Measurements from ENCODE around the gene KNCN. TPM values are rescaled to one million over a fixed set of nuclear protein-coding genes. Genes with fewer than 3 reads are reported as not detected.

The KNCN gene
- total RNA-seq, 1 donor from 2014 or later = not detected

- H3K27me3 Mint-ChIP-seq (ENCODE audit: low read depth) = peaks cover 36% of the 10 kb centered on the region
- no peak overlapping the region for H3K27ac Mint-ChIP-seq (ENCODE audit: unreplicated experiment)
- H3K4me3 Mint-ChIP-seq (ENCODE audit: unreplicated experiment) = no peak overlapping the region
- no peaks in the 10 kb centered on the region for H3K36me3 Mint-ChIP-seq (ENCODE audit: low read depth)
- H3K9me3 Mint-ChIP-seq (ENCODE audit: low read depth) = no peaks in the 10 kb centered on the region
- no peak for DNase-seq (ENCODE audit: low spot score)
- peaks cover 3% of the 10 kb centered on the region for H3K4me1 Mint-ChIP-seq (ENCODE audit: low read depth)
- no peak for TF ChIP-seq CTCF (IDR thresholded peaks at IDR 0.05)
Measured at GRCh38 chr1:46503421-46503820, 48.0 kb downstream of the KNCN start.

GRCh38 chr1:46501528-46501927 lies 49.9 kb downstream of the KNCN start:
- no peak overlapping the region for H3K4me3 Mint-ChIP-seq (ENCODE audit: unreplicated experiment)
- no peak for DNase-seq (ENCODE audit: low spot score)
- H3K27ac Mint-ChIP-seq (ENCODE audit: unreplicated experiment) = no peak overlapping the region
- H3K27me3 Mint-ChIP-seq (ENCODE audit: low read depth) = peaks cover 48% of the 10 kb centered on the region
- no peaks in the 10 kb centered on the region for H3K36me3 Mint-ChIP-seq (ENCODE audit: low read depth)
- TF ChIP-seq CTCF (IDR thresholded peaks at IDR 0.05) = no peak
- H3K4me1 Mint-ChIP-seq (ENCODE audit: low read depth) = no peaks in the 10 kb centered on the region
- H3K9me3 Mint-ChIP-seq (ENCODE audit: low read depth) = no peaks in the 10 kb centered on the region

- H3K27me3 Mint-ChIP-seq (ENCODE audit: low read depth) = peaks cover 71% of the 10 kb centered on the region
- no peaks in the 10 kb centered on the region for H3K4me1 Mint-ChIP-seq (ENCODE audit: low read depth)
- H3K9me3 Mint-ChIP-seq (ENCODE audit: low read depth) = no peaks in the 10 kb centered on the region
- no peak for TF ChIP-seq CTCF (IDR thresholded peaks at IDR 0.05)
- no peak overlapping the region for H3K27ac Mint-ChIP-seq (ENCODE audit: unreplicated experiment)
- no peak overlapping the region for H3K4me3 Mint-ChIP-seq (ENCODE audit: unreplicated experiment)
- H3K36me3 Mint-ChIP-seq (ENCODE audit: low read depth) = no peaks in the 10 kb centered on the region
- no peak for DNase-seq (ENCODE audit: low spot score)
Measured at GRCh38 chr1:46497665-46498064, 53.8 kb downstream of the KNCN start.

GRCh38 chr1:46497020-46497419 lies 54.4 kb downstream of the KNCN start:
- Mint-ChIP-seq H3K36me3 (ENCODE audit: low read depth) (no peaks in the 10 kb centered on the region), H3K27me3 (ENCODE audit: low read depth) (peaks cover 72% of the 10 kb centered on the region), H3K4me1 (ENCODE audit: low read depth) (no peaks in the 10 kb centered on the region), H3K4me3 (ENCODE audit: unreplicated experiment) (no peak overlapping the region), H3K9me3 (ENCODE audit: low read depth) (no peaks in the 10 kb centered on the region), H3K27ac (ENCODE audit: unreplicated experiment) (no peak overlapping the region)
- no peak for DNase-seq (ENCODE audit: low spot score)
- no peak for TF ChIP-seq CTCF (IDR thresholded peaks at IDR 0.05)

DNA sequence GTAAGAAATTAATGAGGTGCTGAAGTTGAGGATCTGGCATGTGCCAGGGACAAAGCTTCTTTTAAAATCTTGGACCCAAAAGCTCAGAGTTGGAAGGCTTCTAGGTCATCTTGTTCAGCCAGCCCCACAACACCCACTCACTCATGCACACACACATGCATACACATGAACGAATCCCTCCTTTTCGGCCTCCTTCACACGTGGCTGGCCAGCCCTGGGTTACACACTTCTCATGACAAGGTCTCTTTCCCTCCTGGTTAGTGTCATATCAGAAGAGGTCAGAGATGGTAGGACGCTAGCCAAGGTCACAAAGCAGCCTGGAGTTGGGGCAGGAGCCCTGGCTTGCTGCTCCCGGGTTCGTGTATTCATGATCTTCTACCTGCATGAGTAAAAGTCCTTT lies 54.9 kb downstream of the KNCN start:
- H3K27ac Mint-ChIP-seq (ENCODE audit: unreplicated experiment) = no peak overlapping the region
- H3K9me3 Mint-ChIP-seq (ENCODE audit: low read depth) = no peaks in the 10 kb centered on the region
- H3K4me3 Mint-ChIP-seq (ENCODE audit: unreplicated experiment) = no peak overlapping the region
- H3K36me3 Mint-ChIP-seq (ENCODE audit: low read depth) = peaks cover 3% of the 10 kb centered on the region
- DNase-seq (ENCODE audit: low spot score) = no peak
- no peak for TF ChIP-seq CTCF (IDR thresholded peaks at IDR 0.05)
- no peaks in the 10 kb centered on the region for H3K4me1 Mint-ChIP-seq (ENCODE audit: low read depth)
- peaks cover 75% of the 10 kb centered on the region for H3K27me3 Mint-ChIP-seq (ENCODE audit: low read depth)

Data from chondrocyte (in vitro differentiated cells).